Keratinocyte (primary cell): Measurements from ENCODE around the gene BRIP1. TPM values are rescaled to one million over a fixed set of nuclear protein-coding genes. Genes with fewer than 3 reads are reported as not detected.

ENCODE experiments used
- DNase-seq: peaks from one replicate; pipeline ENCODE4 v3.0.0-alpha.2; 2011; ENCODE audit warnings: low read depth, missing footprints, low spot score
- FAIRE-seq: peaks from 2 replicates; lab custom pipeline; 2011; peaks lifted over from hg19 to GRCh38; lab: Jason Lieb, UNC
- H2AFZ ChIP-seq: 2 replicates; pipeline ENCODE4 v1.6.0; 2012; ENCODE audit warnings: low read length, control low read depth, inconsistent platforms; ENCODE audit not compliant: control insufficient read depth
- H3K27ac ChIP-seq: 2 replicates; pipeline ENCODE4 v1.5.1; 2011; ENCODE audit warnings: low read length; ENCODE audit not compliant: control insufficient read depth, insufficient read depth
- H3K27me3 ChIP-seq: 3 replicates; pipeline ENCODE4 v1.6.0; 2011; ENCODE audit warnings: low read length; ENCODE audit not compliant: control insufficient read depth, insufficient read depth; ENCODE audit errors: extremely low read depth
- H3K36me3 ChIP-seq, 2 experiments: 2 replicates in 1 of 2; 3 replicates in 1 of 2; pipeline ENCODE4 v1.5.1; 2011; ENCODE audit warnings: low read length in 2 of 2, mild to moderate bottlenecking in 1 of 2; ENCODE audit not compliant: control insufficient read depth in 2 of 2, insufficient read depth in 2 of 2; ENCODE audit errors: extremely low read depth in 1 of 2
- H3K4me1 ChIP-seq: 3 replicates; pipeline ENCODE4 v1.5.1; 2011; ENCODE audit warnings: low read length; ENCODE audit not compliant: control insufficient read depth, insufficient read depth; ENCODE audit errors: extremely low read depth
- H3K4me2 ChIP-seq: 3 replicates; pipeline ENCODE4 v1.6.0; 2011; ENCODE audit warnings: low read depth, low read length; ENCODE audit not compliant: control insufficient read depth, insufficient read depth; ENCODE audit errors: extremely low read depth
- H3K4me3 ChIP-seq, 3 experiments: fragments of 200-600 bp in 1 of 3; sonication (generic) in 1 of 3; 2 replicates in 2 of 3; 3 replicates in 1 of 3; pipeline ENCODE4 v1.5.1; 2011 to 2016; ENCODE audit warnings: low read length in 3 of 3, mild to moderate bottlenecking in 3 of 3, control low read depth in 2 of 3, inconsistent platforms in 1 of 3, low read depth in 1 of 3, mixed read lengths in 1 of 3, mixed run types in 1 of 3, moderate library complexity in 1 of 3; ENCODE audit not compliant: control insufficient read depth in 2 of 3, insufficient read depth in 2 of 3; ENCODE audit errors: extremely low read depth in 1 of 3
- H3K79me2 ChIP-seq: 2 replicates; pipeline ENCODE4 v1.6.0; 2012; ENCODE audit warnings: low read length; ENCODE audit not compliant: control insufficient read depth, insufficient read depth
- H3K9ac ChIP-seq: 3 replicates; pipeline ENCODE4 v1.6.0; 2011; ENCODE audit warnings: low read length; ENCODE audit not compliant: control insufficient read depth, insufficient read depth; ENCODE audit errors: extremely low read depth
- H3K9me1 ChIP-seq: 3 replicates; pipeline ENCODE4 v1.6.0; 2011; ENCODE audit warnings: low read length; ENCODE audit not compliant: control insufficient read depth, insufficient read depth; ENCODE audit errors: extremely low read depth
- H3K9me3 ChIP-seq: 2 replicates; pipeline ENCODE4 v1.5.1; 2012; ENCODE audit warnings: low read depth, low read length; ENCODE audit not compliant: control insufficient read depth
- H4K20me1 ChIP-seq: 3 replicates; pipeline ENCODE4 v1.6.0; 2011; ENCODE audit warnings: low read length; ENCODE audit not compliant: control insufficient read depth, insufficient read depth; ENCODE audit errors: extremely low read depth
- EZH2 ChIP-seq: IDR thresholded peaks from one replicate; pipeline ENCODE4 v1.6.1; 2012; ENCODE audit warnings: inconsistent platforms, mild to moderate bottlenecking, low read length, moderate library complexity
- dilution Hi-C: fragments of 300-500 bp; cut with MboI; formaldehyde crosslinking; loops from one replicate; pipeline ENCODE4 v1.7.0; 2020; ENCODE audit warnings: low sequenced_read_pairs; ENCODE audit not compliant: extremely low pct_ligation_motif_present
- polyA plus RNA-seq, 5 experiments: library from polyadenylated mRNA; depleted of rRNA in 3 of 5; stranded (reverse) in 3 of 5; stranded (forward) in 1 of 5; unstranded in 1 of 5; fragments of >200 nt; gene quantifications; 1 replicate in 1 of 5; 2 replicates in 3 of 5; 3 replicates in 1 of 5; pipeline versions ENCODE4 v1.2.1 to v1.2.3, GENCODE V29; 2011 to 2012; ENCODE audit warnings: missing spikeins in 2 of 5, low read depth in 1 of 5, low replicate concordance in 1 of 5
- TF ChIP-seq, protein P1 (sequence below), 3 experiments: IDR thresholded peaks in 1 of 3; conservative IDR thresholded peaks in 1 of 3; optimal IDR thresholded peaks in 1 of 3; 2 replicates in 2 of 3; 3 replicates in 1 of 3; pipeline versions ENCODE3 to v1.5.1; 2011; ENCODE audit warnings: low read length in 3 of 3, mild to moderate bottlenecking in 3 of 3, moderate library complexity in 2 of 3, control low read depth in 1 of 3, inconsistent platforms in 1 of 3; ENCODE audit not compliant: insufficient read depth in 2 of 3; ENCODE audit errors: extremely low read depth in 1 of 3

Gene BRIP1
- polyA plus RNA-seq, 1 donor (not counting 4 experiments of a cell fraction or from before 2014, with no cell fraction given), result 4.0 TPM

DNA sequence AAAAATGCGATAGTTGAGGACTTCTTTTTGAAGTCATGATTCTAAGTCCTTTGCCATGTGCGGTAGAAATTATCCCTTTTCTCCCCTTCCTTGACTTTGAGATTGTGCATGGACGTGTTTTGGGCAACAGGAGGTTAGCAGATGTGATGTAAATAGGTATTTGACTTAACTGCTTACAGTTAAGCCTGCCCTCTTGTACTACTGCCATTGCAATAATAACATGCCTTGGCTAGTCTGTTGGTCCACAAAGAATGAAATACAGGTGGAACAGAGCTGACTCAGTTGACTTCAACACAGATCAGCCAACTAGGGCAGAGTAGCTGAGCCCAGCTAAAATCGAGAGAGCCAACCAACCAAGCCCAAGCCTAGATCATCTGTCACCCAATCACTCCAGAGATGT is 125.5 kb downstream of the BRIP1 start:
- no peaks in the 10 kb centered on the region for H3K9me3 ChIP-seq
- H2AFZ ChIP-seq, result no peak overlapping the region
- FAIRE-seq (no peak), DNase-seq (peak; percentile 0)
- H4K20me1 ChIP-seq, result no peaks in the 10 kb centered on the region
- H3K4me3 ChIP-seq, result no peak overlapping the region
- no peak for TF ChIP-seq EZH2
- TF ChIP-seq, protein P1, sequence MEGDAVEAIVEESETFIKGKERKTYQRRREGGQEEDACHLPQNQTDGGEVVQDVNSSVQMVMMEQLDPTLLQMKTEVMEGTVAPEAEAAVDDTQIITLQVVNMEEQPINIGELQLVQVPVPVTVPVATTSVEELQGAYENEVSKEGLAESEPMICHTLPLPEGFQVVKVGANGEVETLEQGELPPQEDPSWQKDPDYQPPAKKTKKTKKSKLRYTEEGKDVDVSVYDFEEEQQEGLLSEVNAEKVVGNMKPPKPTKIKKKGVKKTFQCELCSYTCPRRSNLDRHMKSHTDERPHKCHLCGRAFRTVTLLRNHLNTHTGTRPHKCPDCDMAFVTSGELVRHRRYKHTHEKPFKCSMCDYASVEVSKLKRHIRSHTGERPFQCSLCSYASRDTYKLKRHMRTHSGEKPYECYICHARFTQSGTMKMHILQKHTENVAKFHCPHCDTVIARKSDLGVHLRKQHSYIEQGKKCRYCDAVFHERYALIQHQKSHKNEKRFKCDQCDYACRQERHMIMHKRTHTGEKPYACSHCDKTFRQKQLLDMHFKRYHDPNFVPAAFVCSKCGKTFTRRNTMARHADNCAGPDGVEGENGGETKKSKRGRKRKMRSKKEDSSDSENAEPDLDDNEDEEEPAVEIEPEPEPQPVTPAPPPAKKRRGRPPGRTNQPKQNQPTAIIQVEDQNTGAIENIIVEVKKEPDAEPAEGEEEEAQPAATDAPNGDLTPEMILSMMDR (optimal IDR thresholded peaks at IDR 0.05 in 1 of 3, IDR thresholded peaks at IDR 0.05 in 1 of 3, conservative IDR thresholded peaks at IDR 0.05 in 1 of 3; ENCODE audit: extremely low read depth in 1 of 3, insufficient read depth in 2 of 3, low read length in 3 of 3), result no peak
- no peak overlapping the region for H3K9ac ChIP-seq
- no peaks in the 10 kb centered on the region for H3K4me1 ChIP-seq
- no peak overlapping the region for H3K4me2 ChIP-seq
- no peaks in the 10 kb centered on the region for H3K36me3 ChIP-seq
- dilution Hi-C loops, result no loop called here
- H3K27me3 ChIP-seq, result no peaks in the 10 kb centered on the region
- H3K9me1 ChIP-seq, result no peaks in the 10 kb centered on the region
- no peaks in the 10 kb centered on the region for H3K79me2 ChIP-seq
- no peak overlapping the region for H3K27ac ChIP-seq

DNA sequence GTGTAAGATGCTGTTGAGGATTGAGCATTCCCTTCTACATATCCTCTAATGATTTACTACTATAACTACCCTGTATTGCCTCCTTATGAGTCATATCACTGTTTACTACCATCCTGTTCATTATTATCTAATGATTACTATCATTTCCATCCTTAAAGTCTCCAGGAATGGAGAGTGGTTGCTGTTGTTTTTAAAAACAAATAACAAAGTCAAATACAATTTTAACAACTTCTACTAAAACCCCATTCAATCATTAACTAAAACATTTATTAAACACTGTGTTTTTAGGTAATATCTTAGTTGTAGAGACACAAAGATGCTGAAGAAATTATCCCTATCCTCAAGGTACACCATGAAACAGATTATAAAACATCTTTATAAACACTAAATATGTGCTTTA is 126.9 kb downstream of the BRIP1 start:
- no peaks in the 10 kb centered on the region for H3K9me3 ChIP-seq
- no peak for FAIRE-seq
- H3K4me2 ChIP-seq, result no peak overlapping the region
- DNase-seq, result no peak
- no peak overlapping the region for H3K27ac ChIP-seq
- dilution Hi-C loops, result no loop called here
- no peak for TF ChIP-seq EZH2
- TF ChIP-seq, protein P1 (optimal IDR thresholded peaks at IDR 0.05 in 1 of 3, IDR thresholded peaks at IDR 0.05 in 1 of 3, conservative IDR thresholded peaks at IDR 0.05 in 1 of 3; ENCODE audit: extremely low read depth in 1 of 3, insufficient read depth in 2 of 3, low read length in 3 of 3), result no peak
- H2AFZ ChIP-seq, result no peak overlapping the region
- no peaks in the 10 kb centered on the region for H3K36me3 ChIP-seq
- no peak overlapping the region for H3K4me3 ChIP-seq
- no peaks in the 10 kb centered on the region for H3K27me3 ChIP-seq
- no peaks in the 10 kb centered on the region for H3K9me1 ChIP-seq
- no peaks in the 10 kb centered on the region for H4K20me1 ChIP-seq
- no peaks in the 10 kb centered on the region for H3K4me1 ChIP-seq
- H3K9ac ChIP-seq, result no peak overlapping the region
- H3K79me2 ChIP-seq, result no peaks in the 10 kb centered on the region
